ENCODE measurements around the gene LEF1.

The LEF1 gene

GRCh38 chr4:108175966-108176365, 7.2 kb upstream of the LEF1 start:
- DNase-seq (ENCODE audit: low read depth) = no peak

GRCh38 chr4:108174856-108175255, 6.1 kb upstream of the LEF1 start:
- DNase-seq (ENCODE audit: low read depth) = no peak

- no peak for DNase-seq (ENCODE audit: low read depth)
These were observed 4.9 kb upstream of the LEF1 start for GRCh38 chr4:108173599-108174057.

GRCh38 chr4:108172753-108173598, 4.2 kb upstream of the LEF1 start:
- DNase-seq (ENCODE audit: low read depth) = no peak

GRCh38 chr4:108172231-108172752, 3.6 kb upstream of the LEF1 start:
- no peak for DNase-seq (ENCODE audit: low read depth)

- no peak for DNase-seq (ENCODE audit: low read depth)
These were observed 2.9 kb upstream of the LEF1 start for GRCh38 chr4:108171339-108172230.

GRCh38 chr4:108170631-108171338, 2.1 kb upstream of the LEF1 start:
- no peak for DNase-seq (ENCODE audit: low read depth)

GRCh38 chr4:108169664-108170063, 932 bp upstream of the LEF1 start:
- no peak for DNase-seq (ENCODE audit: low read depth)

- DNase-seq (ENCODE audit: low read depth) = no peak
These were observed 517 bp downstream of the LEF1 start for GRCh38 chr4:108168160-108168670.

GRCh38 chr4:108166441-108167315, 2.1 kb downstream of the LEF1 start:
- no peak for DNase-seq (ENCODE audit: low read depth)

GRCh38 chr4:108166038-108166437, 2.7 kb downstream of the LEF1 start:
- DNase-seq (ENCODE audit: low read depth) = no peak

- DNase-seq (ENCODE audit: low read depth) = no peak
These were observed 3.1 kb downstream of the LEF1 start for GRCh38 chr4:108165586-108165985.

GRCh38 chr4:108163351-108163750, 5.4 kb downstream of the LEF1 start:
- DNase-seq (ENCODE audit: low read depth) = no peak

- no peak for DNase-seq (ENCODE audit: low read depth)
These were observed 7.9 kb downstream of the LEF1 start for GRCh38 chr4:108160741-108161352.

- no peak for DNase-seq (ENCODE audit: low read depth)
These were observed 8.9 kb downstream of the LEF1 start for GRCh38 chr4:108159845-108160244.

GRCh38 chr4:108157655-108158054, 11.1 kb downstream of the LEF1 start:
- no peak for DNase-seq (ENCODE audit: low read depth)

- no peak for DNase-seq (ENCODE audit: low read depth)
These were observed 12.3 kb downstream of the LEF1 start for GRCh38 chr4:108156391-108156790.

GRCh38 chr4:108155373-108155772, 13.4 kb downstream of the LEF1 start:
- no peak for DNase-seq (ENCODE audit: low read depth)

- no peak for DNase-seq (ENCODE audit: low read depth)
These were observed 15.8 kb downstream of the LEF1 start for GRCh38 chr4:108152980-108153379.

All from non-pigmented ciliary epithelial cell (primary cell).